ENCODE data around the gene KCNQ1.

The KCNQ1 gene

DNA sequence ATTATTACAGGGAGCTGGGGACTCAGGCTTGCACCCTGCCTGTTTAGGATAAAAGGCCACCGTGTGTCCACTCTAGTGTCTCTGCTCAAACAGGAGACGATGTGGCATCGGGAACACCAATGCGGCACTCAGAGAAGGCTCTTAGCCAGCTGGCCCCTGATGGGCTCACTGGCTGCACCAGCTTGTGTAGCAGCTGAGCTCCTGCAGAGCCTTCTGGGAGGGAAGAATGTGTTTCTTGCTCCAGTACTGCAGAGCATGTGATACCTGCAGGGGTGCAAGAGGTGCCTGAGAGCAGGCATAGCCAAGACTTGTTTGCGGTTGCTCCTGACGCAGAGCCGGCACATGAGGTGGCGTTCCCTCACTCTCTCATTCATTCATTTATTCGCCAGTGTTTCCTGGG, 299.4 kb downstream of the KCNQ1 start:
- DNase-seq (ENCODE audit: low read depth, low spot score) = no peak

DNA sequence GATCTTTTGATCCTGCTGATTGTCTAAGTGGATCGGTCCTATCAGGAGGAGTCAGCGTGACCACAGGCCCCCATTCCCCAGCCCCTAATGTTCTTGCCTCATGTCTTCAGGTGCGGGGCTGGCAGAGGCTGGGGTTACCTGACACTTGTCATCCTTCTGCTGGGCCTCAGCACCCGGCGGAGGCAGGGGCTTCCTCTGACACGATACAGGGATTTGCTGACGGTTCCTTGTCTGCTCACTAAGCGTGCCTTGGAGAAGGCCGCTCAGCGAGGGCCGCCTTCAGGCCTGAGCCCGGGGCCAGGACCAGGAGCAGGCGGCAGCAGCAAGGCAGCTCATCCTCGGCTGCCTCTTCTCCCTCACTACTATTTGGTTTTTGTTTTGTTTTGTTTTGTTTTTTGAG, 300.7 kb downstream of the KCNQ1 start:
- no peak for DNase-seq (ENCODE audit: low read depth, low spot score)

GRCh38 chr11:2746401-2747247, 301.8 kb downstream of the KCNQ1 start:
- DNase-seq (ENCODE audit: low read depth, low spot score) = no peak

GRCh38 chr11:2747248-2748027, 302.6 kb downstream of the KCNQ1 start:
- DNase-seq (ENCODE audit: low read depth, low spot score) = no peak

GRCh38 chr11:2748061-2748813, 303.4 kb downstream of the KCNQ1 start:
- DNase-seq (ENCODE audit: low read depth, low spot score) = no peak

DNA sequence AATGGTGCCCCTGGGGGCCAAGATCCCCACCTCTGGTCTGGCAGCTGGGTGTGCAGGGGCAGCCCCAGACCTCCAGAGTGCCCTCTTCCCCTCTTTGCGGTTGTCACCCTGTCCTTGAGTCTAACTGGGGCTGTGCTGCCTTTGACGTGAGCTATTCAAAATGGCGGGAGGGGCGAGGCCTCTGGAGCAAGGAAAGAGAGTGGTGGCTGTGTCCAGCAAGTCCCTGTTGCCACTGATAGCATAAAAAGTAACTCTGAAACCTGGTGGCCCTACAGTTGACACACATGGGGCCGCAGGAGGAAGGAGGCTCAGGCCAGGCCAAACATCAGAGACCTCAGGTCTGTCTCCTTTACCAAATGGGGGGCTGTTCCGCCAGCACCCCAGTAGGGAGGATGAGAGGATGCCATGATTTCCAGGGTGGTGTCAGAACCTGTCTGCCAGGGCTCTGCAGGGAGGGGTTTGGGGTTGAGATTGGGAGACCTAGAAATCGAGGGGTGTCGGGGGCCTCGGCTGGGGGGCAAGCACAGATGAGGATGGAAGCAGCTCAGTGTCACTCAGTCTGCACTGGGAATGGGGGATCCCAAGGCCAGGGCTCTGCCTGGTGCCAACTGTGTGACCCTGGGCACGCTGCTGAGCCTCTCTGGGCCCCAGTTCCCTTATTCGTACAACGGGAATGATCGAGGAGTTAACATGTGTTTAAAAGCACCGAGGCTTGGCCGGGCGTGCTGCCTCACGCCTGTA, 304.2 kb downstream of the KCNQ1 start:
- DNase-seq (ENCODE audit: low read depth, low spot score) = no peak

DNA sequence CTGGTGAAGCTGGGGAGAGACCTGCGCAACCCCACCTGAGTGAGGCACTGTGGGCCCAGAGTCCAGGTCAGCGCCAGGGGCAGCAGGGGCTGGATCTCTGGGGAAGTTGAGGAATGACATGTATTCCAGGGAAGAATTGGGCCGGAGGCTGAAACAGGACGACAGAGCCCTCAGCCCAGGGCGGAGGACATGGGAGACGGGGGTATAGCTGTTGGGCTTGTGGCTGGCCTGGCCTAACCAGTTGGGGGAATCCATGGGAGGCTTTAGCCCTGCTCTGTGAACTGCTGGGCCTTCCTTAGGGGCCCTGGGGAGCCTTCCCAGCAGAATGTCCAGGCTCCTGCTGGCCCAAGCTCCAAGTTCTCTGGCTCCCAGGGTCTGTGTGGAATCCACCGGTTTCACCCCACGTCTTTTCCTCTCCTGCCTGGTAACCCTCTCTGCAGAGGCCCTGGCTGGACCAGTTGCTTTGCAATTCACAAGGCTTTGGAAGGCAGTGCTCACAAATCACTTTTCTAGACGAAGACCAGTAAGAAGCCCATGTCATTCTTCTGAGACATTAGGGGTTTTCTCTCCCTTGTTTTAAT, 305.4 kb downstream of the KCNQ1 start:
- no peak for DNase-seq (ENCODE audit: low read depth, low spot score)

DNA sequence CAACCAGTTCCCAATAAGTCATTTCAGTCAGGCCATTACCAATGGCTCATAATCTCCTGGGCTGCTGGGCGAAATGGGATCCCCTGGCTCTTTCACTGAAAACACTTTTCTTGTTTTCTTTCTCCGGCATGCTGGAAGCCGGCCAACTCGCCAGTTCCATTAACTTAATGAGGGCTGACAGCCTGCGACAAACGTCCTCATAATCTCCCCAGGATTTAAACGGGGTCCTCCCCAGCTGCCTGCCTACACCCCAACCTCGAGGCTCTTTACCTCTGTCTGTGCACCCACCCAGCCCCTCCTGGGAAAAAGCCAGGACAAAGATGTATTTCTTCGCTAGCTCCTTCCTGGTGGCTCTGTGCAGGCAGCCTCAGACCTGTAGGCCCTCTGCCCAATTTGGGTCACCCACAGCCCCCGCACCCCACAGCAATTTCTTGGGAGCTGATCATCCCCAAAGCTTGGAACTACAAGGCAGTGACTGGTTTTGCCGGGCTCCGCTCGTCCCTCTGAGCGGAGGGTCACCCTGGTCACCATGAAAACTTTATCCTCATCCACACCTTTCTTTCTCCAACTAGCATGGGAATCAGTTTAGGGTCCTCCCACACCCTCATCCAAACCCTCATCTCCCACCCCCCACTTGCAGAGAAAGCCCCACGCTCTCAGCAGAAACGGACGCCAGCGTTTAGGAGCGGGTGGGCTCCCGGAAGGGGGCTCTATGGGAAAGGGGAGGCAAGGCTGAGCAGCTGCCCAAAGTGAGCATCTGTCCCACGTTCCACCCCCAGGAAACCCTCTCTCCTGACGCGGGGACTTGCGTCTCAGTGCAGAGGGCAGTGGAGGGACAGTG, 306.1 kb downstream of the KCNQ1 start:
- DNase-seq (ENCODE audit: low read depth, low spot score) = no peak

- DNase-seq (ENCODE audit: low read depth, low spot score) = no peak
These were observed 306.9 kb downstream of the KCNQ1 start for GRCh38 chr11:2751523-2752203.

DNA sequence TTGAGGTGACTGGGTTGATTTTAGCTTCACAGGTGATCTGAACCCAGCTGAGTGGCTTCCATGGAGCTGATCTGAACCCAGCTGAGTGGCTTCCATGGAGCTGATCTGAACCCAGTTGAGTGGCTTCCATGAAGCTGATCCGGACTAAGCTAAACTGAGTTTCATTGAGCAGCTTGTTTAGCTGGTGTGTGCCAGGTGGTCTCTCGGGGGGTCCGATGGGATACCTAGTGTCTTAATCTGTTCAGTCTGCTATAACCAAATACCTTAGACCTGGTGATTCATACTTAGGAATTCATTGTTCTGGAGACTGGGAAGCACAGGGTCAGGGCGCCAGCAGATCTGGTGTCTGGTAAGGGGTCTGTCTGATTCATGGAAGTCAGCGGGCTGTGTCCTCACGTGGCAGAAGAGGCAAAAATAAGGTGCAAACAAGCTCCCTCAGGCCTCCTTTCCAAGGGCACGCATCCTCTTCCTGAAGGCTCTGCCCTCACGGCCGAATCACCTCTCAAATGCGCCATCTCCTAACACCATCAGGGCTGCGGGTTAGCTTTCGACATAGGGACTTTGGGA, 307.5 kb downstream of the KCNQ1 start:
- DNase-seq (ENCODE audit: low read depth, low spot score) = no peak

GRCh38 chr11:2752923-2753322, 308.1 kb downstream of the KCNQ1 start:
- no peak for DNase-seq (ENCODE audit: low read depth, low spot score)

DNA sequence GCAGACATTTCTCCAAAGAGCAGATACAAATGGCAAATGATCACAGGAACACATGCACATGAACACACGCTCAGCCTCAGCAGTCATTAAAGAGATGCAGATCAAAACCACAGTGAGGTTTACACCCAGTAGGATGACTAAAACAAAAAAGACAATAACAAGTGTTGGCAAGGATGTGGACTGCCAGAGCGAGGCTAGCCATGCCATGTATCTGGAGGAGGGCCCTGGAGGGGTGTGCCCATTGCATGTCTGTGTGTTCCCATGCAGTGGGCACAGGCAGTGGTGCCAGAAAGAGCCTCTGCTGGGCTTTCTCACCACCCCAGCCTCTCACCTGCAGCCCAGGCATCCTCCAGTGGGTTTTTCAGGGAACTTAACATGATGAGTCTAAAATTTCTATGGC, 309.2 kb downstream of the KCNQ1 start:
- no peak for DNase-seq (ENCODE audit: low read depth, low spot score)

DNA sequence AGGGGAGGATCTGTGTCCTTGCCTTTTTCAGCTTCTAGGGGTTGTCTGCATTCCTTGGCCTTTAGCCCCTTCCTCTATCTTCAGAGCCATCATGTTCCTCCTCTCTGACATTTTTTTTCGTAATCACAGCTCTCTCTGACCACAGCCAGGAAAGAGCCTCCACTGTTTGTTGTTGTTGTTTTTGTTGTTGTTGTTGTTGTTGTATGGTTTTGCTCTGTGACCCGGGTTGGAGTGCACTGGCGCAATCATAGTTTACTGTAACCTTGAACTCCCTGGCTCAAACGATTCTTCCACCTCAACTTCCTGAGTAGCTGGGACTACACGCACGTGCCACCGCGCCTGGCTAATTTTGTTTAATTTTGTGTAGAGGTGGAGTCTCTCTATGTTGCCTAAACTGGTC, 310.3 kb downstream of the KCNQ1 start:
- no peak for DNase-seq (ENCODE audit: low read depth, low spot score)

GRCh38 chr11:2758751-2759150, 313.9 kb downstream of the KCNQ1 start:
- DNase-seq (ENCODE audit: low read depth, low spot score) = no peak

GRCh38 chr11:2759228-2760195, 314.7 kb downstream of the KCNQ1 start:
- no peak for DNase-seq (ENCODE audit: low read depth, low spot score)

DNA sequence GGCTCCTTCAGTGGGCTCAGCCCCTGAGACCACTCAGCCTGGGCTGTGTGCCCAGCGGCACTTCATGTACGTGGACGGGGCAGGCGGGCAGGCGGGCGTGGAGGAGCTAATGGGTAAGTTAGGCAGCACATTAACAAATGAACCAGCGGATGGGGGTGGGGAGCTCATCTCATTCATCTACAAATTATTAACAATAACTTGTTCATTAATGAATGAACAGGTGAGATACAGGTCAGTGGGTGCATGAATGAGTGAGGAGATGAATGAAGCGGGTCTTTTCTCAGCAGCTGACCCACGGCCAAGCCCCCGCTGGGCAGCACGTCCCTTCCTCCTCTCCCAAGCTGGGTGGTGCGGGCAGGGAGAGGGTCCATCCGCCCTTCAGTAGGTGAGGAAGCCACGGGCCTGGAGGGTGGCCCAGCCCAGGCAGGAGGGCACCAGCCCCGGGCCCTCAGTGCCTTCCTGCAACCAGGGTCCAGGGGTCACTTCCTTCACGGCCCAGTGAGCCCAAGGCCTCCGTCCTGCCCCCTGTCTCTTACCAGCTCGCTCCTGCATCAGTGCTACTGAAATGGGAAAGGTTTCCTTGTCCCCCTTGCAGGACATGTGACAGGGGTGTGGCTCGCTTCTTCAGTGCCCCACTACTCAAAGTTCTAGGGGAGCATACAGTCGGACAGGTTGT, 315.5 kb downstream of the KCNQ1 start:
- no peak for DNase-seq (ENCODE audit: low read depth, low spot score)

Data from iPS DF 19.7 (cell line).